Measurements from ENCODE around the gene HMCN2. TPM values are rescaled to one million over a fixed set of nuclear protein-coding genes. Genes with fewer than 3 reads are reported as not detected.

Gene HMCN2
- total RNA-seq, 4 donors from 2014 or later: 9.6 to 21.1 (median 15.5) TPM

DNA sequence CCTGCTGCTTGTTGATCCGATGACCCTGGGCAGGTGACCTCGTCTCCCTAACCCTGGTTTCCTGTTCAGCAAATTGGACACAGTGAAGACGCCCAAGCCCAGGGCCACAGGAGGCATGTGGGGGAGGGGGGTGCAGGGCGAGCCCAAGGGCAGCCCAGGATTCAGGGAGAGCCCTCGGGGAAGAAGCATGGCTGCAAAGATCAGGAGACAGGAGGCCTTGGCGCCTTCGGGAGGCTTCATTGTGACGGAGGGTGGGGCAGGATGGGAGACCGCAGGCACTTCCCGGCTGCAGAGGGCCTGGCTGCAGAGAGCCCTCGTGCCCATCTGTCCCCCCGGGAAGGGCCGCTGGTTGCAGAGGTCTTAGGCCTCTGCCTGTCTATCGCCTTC, 185.4 kb downstream of the HMCN2 start:
- TF ChIP-seq POLR2AphosphoS5 (IDR thresholded peaks at IDR 0.05) (no peak), EP300 (IDR thresholded peaks at IDR 0.05) (no peak)
- Histone ChIP-seq H3K27me3 (no peaks in the 10 kb centered on the region), H3K36me3 (no peaks in the 10 kb centered on the region), H3K4me1 (peaks cover 8 to 78% (median 40%) of the 10 kb centered on the region in 3 donors), H3K9me3 (no peaks in the 10 kb centered on the region), H3K27ac (peak overlapping the region in 3 of 4 donors; percentile 79 to 86 (median 85)), H3K4me3 (no peak overlapping the region)
- no peak for ATAC-seq
- WGBS, 2 donors (ENCODE audit: low coverage in 1 of 2): no CpG with 5 or more reads among the region's 14 CpGs

- H3K9me3 ChIP-seq: no peaks in the 10 kb centered on the region
- no peaks in the 10 kb centered on the region for H3K36me3 ChIP-seq
- ATAC-seq: peak; percentile 88
- peaks cover 4 to 70% (median 33%) of the 10 kb centered on the region in 3 donors for H3K4me1 ChIP-seq
- H3K27ac ChIP-seq: peak overlapping the region; percentile 8 to 86 (median 82)
- TF ChIP-seq, protein P1, sequence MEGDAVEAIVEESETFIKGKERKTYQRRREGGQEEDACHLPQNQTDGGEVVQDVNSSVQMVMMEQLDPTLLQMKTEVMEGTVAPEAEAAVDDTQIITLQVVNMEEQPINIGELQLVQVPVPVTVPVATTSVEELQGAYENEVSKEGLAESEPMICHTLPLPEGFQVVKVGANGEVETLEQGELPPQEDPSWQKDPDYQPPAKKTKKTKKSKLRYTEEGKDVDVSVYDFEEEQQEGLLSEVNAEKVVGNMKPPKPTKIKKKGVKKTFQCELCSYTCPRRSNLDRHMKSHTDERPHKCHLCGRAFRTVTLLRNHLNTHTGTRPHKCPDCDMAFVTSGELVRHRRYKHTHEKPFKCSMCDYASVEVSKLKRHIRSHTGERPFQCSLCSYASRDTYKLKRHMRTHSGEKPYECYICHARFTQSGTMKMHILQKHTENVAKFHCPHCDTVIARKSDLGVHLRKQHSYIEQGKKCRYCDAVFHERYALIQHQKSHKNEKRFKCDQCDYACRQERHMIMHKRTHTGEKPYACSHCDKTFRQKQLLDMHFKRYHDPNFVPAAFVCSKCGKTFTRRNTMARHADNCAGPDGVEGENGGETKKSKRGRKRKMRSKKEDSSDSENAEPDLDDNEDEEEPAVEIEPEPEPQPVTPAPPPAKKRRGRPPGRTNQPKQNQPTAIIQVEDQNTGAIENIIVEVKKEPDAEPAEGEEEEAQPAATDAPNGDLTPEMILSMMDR (IDR thresholded peaks at IDR 0.05): peak in 3 of 4 experiments; percentile 37 to 58 (median 58)
- TF ChIP-seq POLR2AphosphoS5 (IDR thresholded peaks at IDR 0.05) (peak; percentile 76), EP300 (IDR thresholded peaks at IDR 0.05) (no peak)
- WGBS, 2 donors (ENCODE audit: low coverage in 1 of 2): 0 to 35% methylated on average over 2 to 3 of the region's 23 CpGs
- H3K27me3 ChIP-seq: no peaks in the 10 kb centered on the region
- no peak overlapping the region for H3K4me3 ChIP-seq
Observed at GRCh38 chr9:130451509-130452388, 186.2 kb downstream of the HMCN2 start.

- WGBS, 2 donors (ENCODE audit: low coverage in 1 of 2): no CpG with 5 or more reads among the region's 4 CpGs
- H3K27ac ChIP-seq: peak overlapping the region in 3 of 4 donors; percentile 79 to 86 (median 85)
- TF ChIP-seq POLR2A (IDR thresholded peaks at IDR 0.05): no peak
- no peak for TF ChIP-seq POLR2AphosphoS5 (IDR thresholded peaks at IDR 0.05)
- no peak for TF ChIP-seq EP300 (IDR thresholded peaks at IDR 0.05)
- TF ChIP-seq, protein P1 (IDR thresholded peaks at IDR 0.05): no peak
- H3K4me3 ChIP-seq: no peak overlapping the region
- ATAC-seq: no peak
- peaks cover 4 to 60% (median 22%) of the 10 kb centered on the region in 3 donors for H3K4me1 ChIP-seq
- H3K36me3 ChIP-seq: no peaks in the 10 kb centered on the region
- H3K27me3 ChIP-seq: no peaks in the 10 kb centered on the region
- no peaks in the 10 kb centered on the region for H3K9me3 ChIP-seq
Observed at GRCh38 chr9:130452835-130453234, 187.3 kb downstream of the HMCN2 start.

- Histone ChIP-seq H3K4me1 (peaks cover 4 to 53% (median 21%) of the 10 kb centered on the region in 3 donors), H3K27ac (peak overlapping the region in 1 of 4 donors; percentile 85), H3K4me3 (no peak overlapping the region), H3K27me3 (no peaks in the 10 kb centered on the region), H3K36me3 (peaks cover 0 to 4% of the 10 kb centered on the region in 2 donors), H3K9me3 (no peaks in the 10 kb centered on the region)
- TF ChIP-seq POLR2AphosphoS5 (IDR thresholded peaks at IDR 0.05) (no peak), EP300 (IDR thresholded peaks at IDR 0.05) (no peak), POLR2A (IDR thresholded peaks at IDR 0.05) (no peak)
- TF ChIP-seq, protein P1 (IDR thresholded peaks at IDR 0.05): no peak
- no peak for ATAC-seq
- 0 to 47% methylated on average over 1 to 3 of the region's 7 CpGs for WGBS, 2 donors (ENCODE audit: low coverage in 1 of 2)
Observed at GRCh38 chr9:130453487-130453886, 187.9 kb downstream of the HMCN2 start.

- H3K9me3 ChIP-seq: no peaks in the 10 kb centered on the region
- WGBS, 2 donors (ENCODE audit: low coverage in 1 of 2): 92 to 96% methylated on average over 5 to 7 of the region's 10 CpGs
- no peak overlapping the region for H3K4me3 ChIP-seq
- no peak for ATAC-seq
- TF ChIP-seq EP300 (IDR thresholded peaks at IDR 0.05) (no peak), POLR2AphosphoS5 (IDR thresholded peaks at IDR 0.05) (no peak), POLR2A (IDR thresholded peaks at IDR 0.05) (no peak)
- TF ChIP-seq, protein P1 (IDR thresholded peaks at IDR 0.05): no peak
- peak overlapping the region in 1 of 4 donors; percentile 85 for H3K27ac ChIP-seq
- H3K4me1 ChIP-seq: peaks cover 4 to 46% (median 21%) of the 10 kb centered on the region in 3 donors
- H3K27me3 ChIP-seq: no peaks in the 10 kb centered on the region
- peaks cover 0 to 12% of the 10 kb centered on the region in 2 donors for H3K36me3 ChIP-seq
Observed at GRCh38 chr9:130454096-130454811, 188.7 kb downstream of the HMCN2 start.
